Measurements from ENCODE around the gene NEB. TPM values are rescaled to one million over a fixed set of nuclear protein-coding genes. Genes with fewer than 3 reads are reported as not detected.
"Not testable (repeated sequence)": the region's sequence is repeated elsewhere in the genome, so short reads cannot be mapped to it uniquely, and the experiment has no call there.

The NEB gene
- total and polyA plus RNA-seq, 2 donors (not counting 1 experiment from before 2014, with no cell fraction given), result 3.6 to 4.6 TPM

GRCh38 chr2:151754253-151754897 lies 20.1 kb upstream of the NEB start:
- H2AFZ ChIP-seq (ENCODE audit: insufficient read depth, low read depth, low read length, poor library complexity, severe bottlenecking), result no peak overlapping the region
- no CpG with 5 or more reads among the region's 1 CpG for WGBS (ENCODE audit: insufficient coverage)
- H3K36me3 ChIP-seq (replicated peaks in 1 of 2; ENCODE audit: control extremely low read depth in 1 of 2, control insufficient read depth in 1 of 2, extremely low read depth in 1 of 2, insufficient read depth in 2 of 2, low read length in 1 of 2), result no peaks in the 10 kb centered on the region
- ChIA-PET CTCF (interaction anchor here (1.8 kb wide), 1 partner anchor 17 kb away, joined by 7 read pairs; no protein-coding TSS in a partner anchor), POLR2A (no interaction called here)
- no peaks in the 10 kb centered on the region for H3K9me3 ChIP-seq (ENCODE audit: control extremely low read depth in 1 of 3, control insufficient read depth in 2 of 3, insufficient read depth in 1 of 3, low read length in 2 of 3)
- H3K4me1 Mint-ChIP-seq, result peaks cover 7% of the 10 kb centered on the region
- no peak overlapping the region for H3K27ac Mint-ChIP-seq
- TF ChIP-seq EZH2 (IDR thresholded peaks at IDR 0.05; ENCODE audit: borderline replicate concordance, insufficient read depth, low read depth, low read length, poor library complexity, severe bottlenecking), result no peak
- TF ChIP-seq CTCF (IDR thresholded peaks at IDR 0.05), result no peak
- no peak overlapping the region for H3K4me3 Mint-ChIP-seq
- DNase-seq (no peak), ATAC-seq (ENCODE audit: low read depth) (no peak)
- H3K4me1 ChIP-seq (ENCODE audit: control insufficient read depth in 2 of 2, insufficient read depth in 2 of 2, low read length in 2 of 2), result no peaks in the 10 kb centered on the region
- no peaks in the 10 kb centered on the region for H3K27me3 Mint-ChIP-seq
- no peak overlapping the region for H3K4me3 ChIP-seq (ENCODE audit: control extremely low read depth in 1 of 5, extremely low read depth in 1 of 5, insufficient read depth in 1 of 5, low read depth in 2 of 5, low read length in 4 of 5)
- no peaks in the 10 kb centered on the region for H3K79me2 ChIP-seq (ENCODE audit: control insufficient read depth, insufficient read depth, low read length)
- intact Hi-C loops (cut with micrococcal nuclease), result no loop called here
- no peaks in the 10 kb centered on the region for H3K27me3 ChIP-seq (replicated peaks in 1 of 4; ENCODE audit: control extremely low read depth in 1 of 4, control insufficient read depth in 3 of 4, insufficient read depth in 4 of 4, low read length in 3 of 4)
- H4K20me1 ChIP-seq (ENCODE audit: control insufficient read depth, insufficient read depth, low read length, poor library complexity, severe bottlenecking), result no peaks in the 10 kb centered on the region
- H3K27ac ChIP-seq (ENCODE audit: low read length in 2 of 2), result no peak overlapping the region
- no peak overlapping the region for H3K9ac ChIP-seq (ENCODE audit: low read length)
- H3K4me2 ChIP-seq (replicated peaks; ENCODE audit: low read depth, low read length, poor library complexity, severe bottlenecking), result no peak overlapping the region
- H3K9me3 Mint-ChIP-seq (ENCODE audit: insufficient read depth), result peaks cover 2% of the 10 kb centered on the region

- H3K4me3 ChIP-seq (ENCODE audit: control extremely low read depth in 1 of 5, extremely low read depth in 1 of 5, insufficient read depth in 1 of 5, low read depth in 2 of 5, low read length in 4 of 5), result no peak overlapping the region
- peaks cover 2% of the 10 kb centered on the region for H3K9me3 Mint-ChIP-seq (ENCODE audit: insufficient read depth)
- no peaks in the 10 kb centered on the region for H3K4me1 ChIP-seq (ENCODE audit: control insufficient read depth in 2 of 2, insufficient read depth in 2 of 2, low read length in 2 of 2)
- H3K27me3 Mint-ChIP-seq, result no peaks in the 10 kb centered on the region
- no peak overlapping the region for H2AFZ ChIP-seq (ENCODE audit: insufficient read depth, low read depth, low read length, poor library complexity, severe bottlenecking)
- CTCF ChIA-PET, result no interaction called here
- POLR2A ChIA-PET, result no interaction called here
- no peaks in the 10 kb centered on the region for H3K27me3 ChIP-seq (replicated peaks in 1 of 4; ENCODE audit: control extremely low read depth in 1 of 4, control insufficient read depth in 3 of 4, insufficient read depth in 4 of 4, low read length in 3 of 4)
- TF ChIP-seq CTCF (IDR thresholded peaks at IDR 0.05) (no peak), EZH2 (IDR thresholded peaks at IDR 0.05; ENCODE audit: borderline replicate concordance, insufficient read depth, low read depth, low read length, poor library complexity, severe bottlenecking) (no peak)
- peaks cover 5% of the 10 kb centered on the region for H3K4me1 Mint-ChIP-seq
- H3K27ac ChIP-seq (ENCODE audit: low read length in 2 of 2), result no peak overlapping the region
- no peaks in the 10 kb centered on the region for H3K9me3 ChIP-seq (ENCODE audit: control extremely low read depth in 1 of 3, control insufficient read depth in 2 of 3, insufficient read depth in 1 of 3, low read length in 2 of 3)
- H3K4me3 Mint-ChIP-seq, result no peak overlapping the region
- intact Hi-C loops (cut with micrococcal nuclease), result no loop called here
- no peaks in the 10 kb centered on the region for H4K20me1 ChIP-seq (ENCODE audit: control insufficient read depth, insufficient read depth, low read length, poor library complexity, severe bottlenecking)
- H3K9ac ChIP-seq (ENCODE audit: low read length), result no peak overlapping the region
- H3K4me2 ChIP-seq (replicated peaks; ENCODE audit: low read depth, low read length, poor library complexity, severe bottlenecking), result no peak overlapping the region
- no peak for ATAC-seq (ENCODE audit: low read depth)
- no peaks in the 10 kb centered on the region for H3K79me2 ChIP-seq (ENCODE audit: control insufficient read depth, insufficient read depth, low read length)
- no peak overlapping the region for H3K27ac Mint-ChIP-seq
- H3K36me3 ChIP-seq (replicated peaks in 1 of 2; ENCODE audit: control extremely low read depth in 1 of 2, control insufficient read depth in 1 of 2, extremely low read depth in 1 of 2, insufficient read depth in 2 of 2, low read length in 1 of 2), result no peaks in the 10 kb centered on the region
- no peak for DNase-seq
Observed at GRCh38 chr2:151753540-151753939, 19.3 kb upstream of the NEB start.

- H3K36me3 ChIP-seq (replicated peaks in 1 of 2; ENCODE audit: control extremely low read depth in 1 of 2, control insufficient read depth in 1 of 2, extremely low read depth in 1 of 2, insufficient read depth in 2 of 2, low read length in 1 of 2); H3K4me3 Mint-ChIP-seq; H3K27ac Mint-ChIP-seq; H3K4me1 Mint-ChIP-seq; H3K4me3 ChIP-seq (ENCODE audit: control extremely low read depth in 1 of 5, extremely low read depth in 1 of 5, insufficient read depth in 1 of 5, low read depth in 2 of 5, low read length in 4 of 5); H4K20me1 ChIP-seq (ENCODE audit: control insufficient read depth, insufficient read depth, low read length, poor library complexity, severe bottlenecking); DNase-seq; H2AFZ ChIP-seq (ENCODE audit: insufficient read depth, low read depth, low read length, poor library complexity, severe bottlenecking); ATAC-seq (ENCODE audit: low read depth); H3K27me3 ChIP-seq (replicated peaks in 1 of 4; ENCODE audit: control extremely low read depth in 1 of 4, control insufficient read depth in 3 of 4, insufficient read depth in 4 of 4, low read length in 3 of 4); H3K27ac ChIP-seq (ENCODE audit: low read length in 2 of 2); CTCF ChIA-PET; H3K9me3 ChIP-seq (ENCODE audit: control extremely low read depth in 1 of 3, control insufficient read depth in 2 of 3, insufficient read depth in 1 of 3, low read length in 2 of 3); H3K79me2 ChIP-seq (ENCODE audit: control insufficient read depth, insufficient read depth, low read length); H3K9ac ChIP-seq (ENCODE audit: low read length); POLR2A ChIA-PET; H3K9me3 Mint-ChIP-seq (ENCODE audit: insufficient read depth); H3K4me2 ChIP-seq (replicated peaks; ENCODE audit: low read depth, low read length, poor library complexity, severe bottlenecking); H3K27me3 Mint-ChIP-seq; H3K4me1 ChIP-seq (ENCODE audit: control insufficient read depth in 2 of 2, insufficient read depth in 2 of 2, low read length in 2 of 2); intact Hi-C loops (cut with micrococcal nuclease): not testable (repeated sequence)
- no CpG with 5 or more reads among the region's 3 CpGs for WGBS (ENCODE audit: insufficient coverage)
Observed at GRCh38 chr2:151745261-151745660, 11.0 kb upstream of the NEB start.
